GM12878 (cell line): Measurements from ENCODE around the gene FXYD1. TPM values are rescaled to one million over a fixed set of nuclear protein-coding genes. Genes with fewer than 3 reads are reported as not detected.

Source experiments
- ATAC-seq: fragments of 200-7000 bp; cut with Tn5 transposase; 3 replicates; pipeline ENCODE4 v1.9.1; 2020; ENCODE audit warnings: mild to moderate bottlenecking, moderate library complexity
- BruUV-seq: library from RNA; stranded (reverse); fragments of 400-500 nt; replicated peaks from 2 replicates; lab custom pipeline; 2021; lab: Mats Ljungman, UMichigan
- CTCF ChIA-PET: fragments of 300-600 bp; sonication (Branson Sonifier 250); formaldehyde crosslinking; extraction: SDS; loops from one replicate; lab custom pipeline; 2021; ENCODE audit warnings: inconsistent platforms; lab: Yijun Ruan, JAX
- POLR2A ChIA-PET: fragments of 350-600 bp; formaldehyde crosslinking; extraction: SDS; loops from one replicate; lab custom pipeline; 2021; ENCODE audit warnings: inconsistent platforms; lab: Charles Lee
- RAD21 ChIA-PET: fragments of 300-600 bp; sonication (Branson Sonifier 250); formaldehyde crosslinking; loops from one replicate; lab custom pipeline; 2023; ENCODE audit warnings: antibody characterized with exemption; ENCODE audit not compliant: unreplicated experiment; lab: Charles Lee
- SMC1A ChIA-PET: fragments of 300-600 bp; sonication (Branson Sonifier 250); formaldehyde crosslinking; loops from one replicate; lab custom pipeline; 2023; ENCODE audit not compliant: unreplicated experiment, uncharacterized antibody; lab: Charles Lee
- DNase-seq: peaks from one replicate; pipeline ENCODE4 v3.0.0-alpha.2; 2011; ENCODE audit warnings: low read depth, low spot score
- FAIRE-seq: peaks from 3 replicates; lab custom pipeline; 2011; peaks lifted over from hg19 to GRCh38; lab: Jason Lieb, UNC
- H2AFZ ChIP-seq: 2 replicates; pipeline ENCODE4 v1.6.0; 2011; ENCODE audit warnings: low read depth, low read length, control low read depth; ENCODE audit not compliant: control insufficient read depth
- H3K27ac ChIP-seq: 2 replicates; pipeline ENCODE4 v1.5.1; 2011; ENCODE audit warnings: control low read depth; ENCODE audit not compliant: control insufficient read depth, insufficient read depth
- H3K27me3 ChIP-seq, 2 experiments: replicated peaks in 1 of 2; 2 replicates each; pipeline versions ENCODE4 v1.6.0 to v1.6.1; 2011; ENCODE audit warnings: low read length in 1 of 2; ENCODE audit not compliant: control insufficient read depth in 2 of 2, insufficient read depth in 2 of 2
- H3K36me3 ChIP-seq, 2 experiments: 2 replicates each; pipeline ENCODE4 v1.5.1; 2011; ENCODE audit warnings: low read length in 1 of 2; ENCODE audit not compliant: control insufficient read depth in 2 of 2, insufficient read depth in 2 of 2
- H3K4me1 ChIP-seq: 2 replicates; pipeline ENCODE4 v1.6.1; 2011; ENCODE audit warnings: mild to moderate bottlenecking, low read length, moderate library complexity, mixed read lengths; ENCODE audit not compliant: control insufficient read depth, insufficient read depth
- H3K4me2 ChIP-seq: 2 replicates; pipeline ENCODE4 v1.6.0; 2011; ENCODE audit warnings: control low read depth; ENCODE audit not compliant: control insufficient read depth, insufficient read depth
- H3K4me3 ChIP-seq: fragments of 200-600 bp; sonication (generic); 2 replicates; pipeline ENCODE4 v1.5.1; 2016
- H3K79me2 ChIP-seq: 2 replicates; pipeline ENCODE4 v1.6.0; 2011; ENCODE audit warnings: low read length; ENCODE audit not compliant: control insufficient read depth, insufficient read depth
- H3K9ac ChIP-seq: 2 replicates; pipeline ENCODE4 v1.8.0; 2011; ENCODE audit warnings: low read length, control low read depth, mixed read lengths; ENCODE audit not compliant: control insufficient read depth, insufficient read depth
- H3K9me3 ChIP-seq: replicated peaks from 3 replicates; pipeline ENCODE4 v1.5.1; 2011; ENCODE audit warnings: mild to moderate bottlenecking, low read length; ENCODE audit not compliant: control insufficient read depth, insufficient read depth
- H4K20me1 ChIP-seq: 2 replicates; pipeline ENCODE4 v1.6.0; 2011; ENCODE audit not compliant: control insufficient read depth, insufficient read depth
- CHD1 ChIP-seq: IDR thresholded peaks from 2 replicates; pipeline ENCODE4 v1.6.1; 2012; ENCODE audit warnings: low read depth, low read length, improper control_type of control experiment
- CHD4 ChIP-seq: fragments of 200-600 bp; sonication (generic); IDR thresholded peaks from 2 replicates; pipeline ENCODE4 v1.6.1; 2016; ENCODE audit warnings: mild to moderate bottlenecking
- CREB1 ChIP-seq: IDR thresholded peaks from 2 replicates; pipeline ENCODE4 v1.6.1; 2012; ENCODE audit warnings: low read depth, mild to moderate bottlenecking, inconsistent platforms
- DPF2 ChIP-seq: fragments of 450-650 bp; IDR thresholded peaks from 2 replicates; pipeline ENCODE4 v1.6.1; 2017; ENCODE audit warnings: mild to moderate bottlenecking
- EP300 ChIP-seq, 2 experiments: fragments of 150-350 bp in 1 of 2; IDR thresholded peaks; 2 replicates each; pipeline ENCODE4 v1.6.1; 2011 to 2012; ENCODE audit warnings: low read depth in 2 of 2, low read length in 2 of 2, borderline replicate concordance in 1 of 2, improper control_type of control experiment in 1 of 2, inconsistent platforms in 1 of 2; ENCODE audit not compliant: control insufficient read depth in 1 of 2
- PAX5 ChIP-seq: IDR thresholded peaks from 2 replicates; pipeline ENCODE4 v1.6.1; 2011; ENCODE audit warnings: low read depth, low read length, borderline replicate concordance
- RUNX3 ChIP-seq: IDR thresholded peaks from 2 replicates; pipeline ENCODE4 v1.6.1; 2012; ENCODE audit warnings: low read length, inconsistent platforms
- SIX5 ChIP-seq: IDR thresholded peaks from 2 replicates; pipeline ENCODE4 v1.6.1; 2011; ENCODE audit warnings: mild to moderate bottlenecking, low read depth, low read length, moderate library complexity; ENCODE audit not compliant: severe bottlenecking
- TARDBP ChIP-seq: IDR thresholded peaks from 2 replicates; pipeline ENCODE4 v1.6.1; 2016; ENCODE audit warnings: borderline replicate concordance
- TCF7 ChIP-seq: IDR thresholded peaks from 2 replicates; pipeline ENCODE4 v1.6.1; 2014; ENCODE audit warnings: antibody characterized with exemption, borderline replicate concordance
- ZSCAN29 ChIP-seq: fragments of 450-650 bp; IDR thresholded peaks from 2 replicates; pipeline ENCODE4 v1.6.1; 2017; ENCODE audit warnings: mild to moderate bottlenecking, moderate library complexity
- WGBS: methylation state at CpG from one replicate; pipeline ENCODE4 v1.1.6; 2016; ENCODE audit warnings: low lambda C conversion rate; ENCODE audit not compliant: insufficient replicate concordance, insufficient coverage; ENCODE audit errors: missing lambda C conversion rate; 5-methylcytosine and 5-hydroxymethylcytosine counted together
- in situ Hi-C: fragments of 300-500 bp; cut with MboI; formaldehyde crosslinking; loops from 9 replicates; pipeline ENCODE4 v1.14.3; 2018; ENCODE audit warnings: mixed read lengths
- intact Hi-C: fragments of 100-400 bp; cut with micrococcal nuclease; formaldehyde crosslinking; loops from one replicate; pipeline ENCODE4 v1.14.2; 2022; ENCODE audit not compliant: unreplicated experiment
- polyA plus RNA-seq, 11 experiments: library from polyadenylated mRNA; depleted of rRNA in 4 of 11; unstranded in 6 of 11; stranded (reverse) in 5 of 11; fragments of >200 nt; fragmentation: Nextera tagmentation in 4 of 11; fragmentation: Illumina TruSeq in 1 of 11; extraction: Ambion mirVana in 4 of 11; extraction: Trizol in 1 of 11; gene quantifications; 1 replicate in 1 of 11; 2 replicates in 10 of 11; pipeline versions ENCODE4 v1.2.1 to v1.2.3, GENCODE V29; 2011 to 2016; ENCODE audit warnings: inconsistent platforms in 2 of 11, missing spikeins in 2 of 11, low read depth in 1 of 11
- total RNA-seq, 4 experiments: library from RNA; depleted of rRNA in 3 of 4; stranded (reverse); fragments of >200 nt in 3 of 4; fragmentation: Illumina TruSeq in 1 of 4; extraction: Trizol in 1 of 4; gene quantifications; 2 replicates each; pipeline versions ENCODE4 v1.2.1 to v1.2.3, GENCODE V29; 2013 to 2021
- TF ChIP-seq, protein P1 (sequence below): fragments of 150-350 bp; IDR thresholded peaks from 2 replicates; pipeline ENCODE4 v1.6.1; 2014; ENCODE audit warnings: mild to moderate bottlenecking, low read depth, low read length

Gene FXYD1
- total and polyA plus RNA-seq, 10 of the 15 experiments (the other 5 are each of a cell fraction or from before 2014, with no cell fraction given): 0.34 to 1.2 (median 0.49) TPM; not detected in 4

DNA sequence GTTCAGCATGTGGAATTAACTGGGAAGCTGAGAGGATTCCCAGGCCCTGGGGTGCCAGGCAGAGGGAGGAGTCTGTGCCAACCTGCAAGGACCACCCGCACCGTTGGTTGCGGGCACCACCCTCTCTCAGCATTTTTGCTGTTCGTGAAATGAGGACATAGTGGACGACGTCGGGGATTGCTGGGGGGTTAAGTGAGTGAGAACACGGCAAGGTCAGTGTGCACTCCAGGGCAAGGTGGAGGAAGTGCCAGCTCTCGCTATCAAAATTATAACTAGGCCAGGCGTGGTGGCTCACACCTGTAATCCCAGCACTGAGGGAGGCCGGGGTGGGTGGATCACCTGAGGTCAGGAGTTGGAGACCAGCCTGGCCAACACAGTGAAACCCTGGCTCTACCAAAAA, 20.8 kb upstream of the FXYD1 start:
- Histone ChIP-seq H3K27ac (no peak overlapping the region), H3K9me3 (no peaks in the 10 kb centered on the region), H4K20me1 (no peaks in the 10 kb centered on the region), H2AFZ (no peak overlapping the region), H3K4me2 (no peak overlapping the region), H3K79me2 (no peaks in the 10 kb centered on the region), H3K4me1 (peaks cover 6% of the 10 kb centered on the region), H3K36me3 (no peaks in the 10 kb centered on the region), H3K9ac (no peak overlapping the region), H3K4me3 (no peak overlapping the region), H3K27me3 (no peaks in the 10 kb centered on the region)
- POLR2A ChIA-PET: interaction anchor here (0.6 kb wide), 1 partner anchor 362 kb away, joined by 5 read pairs; no protein-coding TSS in a partner anchor
- intact Hi-C loops (no loop called here), in situ Hi-C loops (no loop called here)
- RAD21 ChIA-PET: no interaction called here
- SMC1A ChIA-PET: interaction anchor here (0.7 to 3.6 kb wide), 3 partner anchors 18 to 230 kb away, joined by 3 to 10 read pairs (median 10); partner anchors contain the start of genes FFAR1 and LGI4
- no peak for FAIRE-seq
- no TSS peak for BruUV-seq
- no peak for DNase-seq
- ATAC-seq: no peak
- CTCF ChIA-PET: interaction anchor here (1.2 to 6.4 kb wide), 4 partner anchors 18 to 99 kb away, joined by 3 to 75 read pairs (median 19); partner anchors contain the start of genes FXYD7 and LGI4
- no peak for TF ChIP-seq ZSCAN29
- no peak for TF ChIP-seq PAX5
- TF ChIP-seq CHD1: no peak
- TF ChIP-seq DPF2: no peak
- no peak for TF ChIP-seq EP300 (IDR thresholded peaks at IDR 0.05; ENCODE audit: borderline replicate concordance in 1 of 2, control insufficient read depth in 1 of 2, low read depth in 2 of 2, low read length in 2 of 2)
- no peak for TF ChIP-seq RUNX3
- no peak for TF ChIP-seq CHD4
- TF ChIP-seq CREB1: no peak
- TF ChIP-seq TCF7: no peak
- TF ChIP-seq, protein P1, sequence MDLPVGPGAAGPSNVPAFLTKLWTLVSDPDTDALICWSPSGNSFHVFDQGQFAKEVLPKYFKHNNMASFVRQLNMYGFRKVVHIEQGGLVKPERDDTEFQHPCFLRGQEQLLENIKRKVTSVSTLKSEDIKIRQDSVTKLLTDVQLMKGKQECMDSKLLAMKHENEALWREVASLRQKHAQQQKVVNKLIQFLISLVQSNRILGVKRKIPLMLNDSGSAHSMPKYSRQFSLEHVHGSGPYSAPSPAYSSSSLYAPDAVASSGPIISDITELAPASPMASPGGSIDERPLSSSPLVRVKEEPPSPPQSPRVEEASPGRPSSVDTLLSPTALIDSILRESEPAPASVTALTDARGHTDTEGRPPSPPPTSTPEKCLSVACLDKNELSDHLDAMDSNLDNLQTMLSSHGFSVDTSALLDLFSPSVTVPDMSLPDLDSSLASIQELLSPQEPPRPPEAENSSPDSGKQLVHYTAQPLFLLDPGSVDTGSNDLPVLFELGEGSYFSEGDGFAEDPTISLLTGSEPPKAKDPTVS: no peak
- TF ChIP-seq TARDBP: no peak
- no peak for TF ChIP-seq SIX5
- WGBS: 61% methylated on average over 11 of the region's 11 CpGs
